ENCODE measurements around the gene PLEKHA6.

The PLEKHA6 gene

GRCh38 chr1:204256531-204256930 lies 103.2 kb downstream of the PLEKHA6 start:
- no peak for DNase-seq (ENCODE audit: low read depth)
- TF ChIP-seq, protein P1, sequence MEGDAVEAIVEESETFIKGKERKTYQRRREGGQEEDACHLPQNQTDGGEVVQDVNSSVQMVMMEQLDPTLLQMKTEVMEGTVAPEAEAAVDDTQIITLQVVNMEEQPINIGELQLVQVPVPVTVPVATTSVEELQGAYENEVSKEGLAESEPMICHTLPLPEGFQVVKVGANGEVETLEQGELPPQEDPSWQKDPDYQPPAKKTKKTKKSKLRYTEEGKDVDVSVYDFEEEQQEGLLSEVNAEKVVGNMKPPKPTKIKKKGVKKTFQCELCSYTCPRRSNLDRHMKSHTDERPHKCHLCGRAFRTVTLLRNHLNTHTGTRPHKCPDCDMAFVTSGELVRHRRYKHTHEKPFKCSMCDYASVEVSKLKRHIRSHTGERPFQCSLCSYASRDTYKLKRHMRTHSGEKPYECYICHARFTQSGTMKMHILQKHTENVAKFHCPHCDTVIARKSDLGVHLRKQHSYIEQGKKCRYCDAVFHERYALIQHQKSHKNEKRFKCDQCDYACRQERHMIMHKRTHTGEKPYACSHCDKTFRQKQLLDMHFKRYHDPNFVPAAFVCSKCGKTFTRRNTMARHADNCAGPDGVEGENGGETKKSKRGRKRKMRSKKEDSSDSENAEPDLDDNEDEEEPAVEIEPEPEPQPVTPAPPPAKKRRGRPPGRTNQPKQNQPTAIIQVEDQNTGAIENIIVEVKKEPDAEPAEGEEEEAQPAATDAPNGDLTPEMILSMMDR (IDR thresholded peaks at IDR 0.05; ENCODE audit: low read depth, low read length, missing control alignments): no peak
- in situ Hi-C loops (cut with HindIII; ENCODE audit: low sequenced_read_pairs): no loop called here
- H3K4me3 ChIP-seq (ENCODE audit: low read depth, low read length): no peak overlapping the region

- DNase-seq (ENCODE audit: low read depth): no peak
- TF ChIP-seq, protein P1 (IDR thresholded peaks at IDR 0.05; ENCODE audit: low read depth, low read length, missing control alignments): no peak
- no peak overlapping the region for H3K4me3 ChIP-seq (ENCODE audit: low read depth, low read length)
- in situ Hi-C loops (cut with HindIII; ENCODE audit: low sequenced_read_pairs): no loop called here
Measured at GRCh38 chr1:204255966-204256365, 103.8 kb downstream of the PLEKHA6 start.

DNA sequence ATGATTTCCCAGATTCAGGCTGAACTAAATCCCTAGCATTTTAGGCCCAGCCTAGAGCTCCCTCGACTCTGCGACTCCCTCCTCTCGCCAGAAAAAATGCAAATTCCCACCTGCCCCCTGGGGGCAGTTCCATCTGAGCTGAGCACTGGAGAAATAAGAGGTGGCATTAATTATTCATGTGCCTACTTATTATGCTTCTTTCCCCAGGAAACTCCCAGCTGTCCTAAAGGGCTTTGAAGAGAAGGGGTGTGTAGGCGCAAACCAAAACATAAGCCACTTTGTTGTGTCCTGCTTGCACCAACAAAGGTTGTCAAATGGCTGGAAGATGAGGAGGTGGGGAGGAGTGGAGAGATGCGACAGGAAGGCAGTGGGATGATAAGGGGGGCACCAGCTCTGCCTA lies 104.5 kb downstream of the PLEKHA6 start:
- TF ChIP-seq, protein P1 (IDR thresholded peaks at IDR 0.05; ENCODE audit: low read depth, low read length, missing control alignments): no peak
- no peak for DNase-seq (ENCODE audit: low read depth)
- in situ Hi-C loops (cut with HindIII; ENCODE audit: low sequenced_read_pairs): no loop called here
- no peak overlapping the region for H3K4me3 ChIP-seq (ENCODE audit: low read depth, low read length)

- H3K4me3 ChIP-seq (ENCODE audit: low read depth, low read length): no peak overlapping the region
- no peak for DNase-seq (ENCODE audit: low read depth)
- in situ Hi-C loops (cut with HindIII; ENCODE audit: low sequenced_read_pairs): loop anchor here (5.0 kb wide), 1 partner anchor 37 kb away; no protein-coding TSS in a partner anchor
- TF ChIP-seq, protein P1 (IDR thresholded peaks at IDR 0.05; ENCODE audit: low read depth, low read length, missing control alignments): no peak
Measured at GRCh38 chr1:204254031-204254661, 105.6 kb downstream of the PLEKHA6 start.

- TF ChIP-seq, protein P1 (IDR thresholded peaks at IDR 0.05; ENCODE audit: low read depth, low read length, missing control alignments): no peak
- in situ Hi-C loops (cut with HindIII; ENCODE audit: low sequenced_read_pairs): loop anchor here (5.0 kb wide), 1 partner anchor 35 kb away; no protein-coding TSS in a partner anchor
- H3K4me3 ChIP-seq (ENCODE audit: low read depth, low read length): no peak overlapping the region
- DNase-seq (ENCODE audit: low read depth): no peak
Measured at GRCh38 chr1:204251926-204252689, 107.6 kb downstream of the PLEKHA6 start.

GRCh38 chr1:204251286-204251685 lies 108.4 kb downstream of the PLEKHA6 start:
- TF ChIP-seq, protein P1 (IDR thresholded peaks at IDR 0.05; ENCODE audit: low read depth, low read length, missing control alignments): no peak
- no peak for DNase-seq (ENCODE audit: low read depth)
- in situ Hi-C loops (cut with HindIII; ENCODE audit: low sequenced_read_pairs): loop anchor here (5.0 kb wide), 1 partner anchor 34 kb away; no protein-coding TSS in a partner anchor
- no peak overlapping the region for H3K4me3 ChIP-seq (ENCODE audit: low read depth, low read length)
